GM19328 (cell line): ENCODE measurements around the gene CKLF.
"Not testable (repeated sequence)": the region's sequence is repeated elsewhere in the genome, so short reads cannot be mapped to it uniquely, and the experiment has no call there.

ENCODE experiments used
- ATAC-seq: cut with Tn5 transposase; IDR thresholded peaks from one replicate; pipeline ENCODE4 v1.9.1; 2021; ENCODE audit warnings: mild to moderate bottlenecking, moderate library complexity; ENCODE audit not compliant: unreplicated experiment

CKLF gene

GRCh38 chr16:66552286-66553177, at the start of gene CKLF:
CKLF (plus strand) TSS chr16:66552576; CDS start chr16:66552716, 140 bp downstream.
- ATAC-seq, result peak; percentile 75

GRCh38 chr16:66503030-66503429, 49.3 kb upstream of the CKLF start:
- ATAC-seq, result no peak

GRCh38 chr16:66503612-66504011, 48.8 kb upstream of the CKLF start:
- no peak for ATAC-seq

GRCh38 chr16:66507731-66508239, 44.6 kb upstream of the CKLF start:
- ATAC-seq, result no peak

GRCh38 chr16:66508248-66508913, 44.0 kb upstream of the CKLF start:
- no peak for ATAC-seq

- no peak for ATAC-seq
These were observed 43.4 kb upstream of the CKLF start for GRCh38 chr16:66508914-66509496.

- ATAC-seq, result no peak
These were observed 42.8 kb upstream of the CKLF start for GRCh38 chr16:66509576-66509975.

- ATAC-seq, result no peak
These were observed 42.1 kb upstream of the CKLF start for GRCh38 chr16:66510298-66510697.

- no peak for ATAC-seq
These were observed 41.4 kb upstream of the CKLF start for GRCh38 chr16:66510711-66511601.

GRCh38 chr16:66511602-66512271, 40.6 kb upstream of the CKLF start:
- ATAC-seq, result no peak

GRCh38 chr16:66512272-66513110, 39.9 kb upstream of the CKLF start:
- no peak for ATAC-seq

GRCh38 chr16:66513111-66513723, 39.2 kb upstream of the CKLF start:
- ATAC-seq, result no peak

GRCh38 chr16:66514391-66514790, 38.0 kb upstream of the CKLF start:
- ATAC-seq, result not testable (repeated sequence)

- not testable (repeated sequence) for ATAC-seq
These were observed 37.3 kb upstream of the CKLF start for GRCh38 chr16:66514980-66515595.

GRCh38 chr16:66515596-66516508, 36.5 kb upstream of the CKLF start:
- ATAC-seq, result no peak

GRCh38 chr16:66516509-66516807, 35.9 kb upstream of the CKLF start:
- ATAC-seq, result no peak

GRCh38 chr16:66516808-66517585, 35.4 kb upstream of the CKLF start:
- ATAC-seq, result peak; percentile 95
